HG03175 (cell line): ENCODE results near the gene EDN1.
"Not testable (repeated sequence)": the region's sequence is repeated elsewhere in the genome, so short reads cannot be mapped to it uniquely, and the experiment has no call there.

Source experiments
- ATAC-seq: cut with Tn5 transposase; IDR thresholded peaks from one replicate; pipeline ENCODE4 v1.9.1; 2021; ENCODE audit warnings: mild to moderate bottlenecking, moderate library complexity; ENCODE audit not compliant: unreplicated experiment

The EDN1 gene

GRCh38 chr6:12320074-12320473, 29.9 kb downstream of the EDN1 start:
- not testable (repeated sequence) for ATAC-seq

GRCh38 chr6:12324099-12324498, 33.9 kb downstream of the EDN1 start:
- ATAC-seq = no peak

- no peak for ATAC-seq
These were observed 34.6 kb downstream of the EDN1 start for GRCh38 chr6:12324748-12325147.

GRCh38 chr6:12325872-12326271, 35.7 kb downstream of the EDN1 start:
- ATAC-seq = no peak

GRCh38 chr6:12327391-12327790, 37.2 kb downstream of the EDN1 start:
- no peak for ATAC-seq

- no peak for ATAC-seq
These were observed 37.8 kb downstream of the EDN1 start for GRCh38 chr6:12327988-12328387.

GRCh38 chr6:12328701-12329100, 38.5 kb downstream of the EDN1 start:
- no peak for ATAC-seq

GRCh38 chr6:12331474-12331873, 41.3 kb downstream of the EDN1 start:
- ATAC-seq = no peak

- no peak for ATAC-seq
These were observed 42.0 kb downstream of the EDN1 start for GRCh38 chr6:12331951-12332749.

GRCh38 chr6:12332750-12333079, 42.6 kb downstream of the EDN1 start:
- not testable (repeated sequence) for ATAC-seq

- no peak for ATAC-seq
These were observed 43.0 kb downstream of the EDN1 start for GRCh38 chr6:12333128-12333527.

GRCh38 chr6:12334526-12335130, 44.5 kb downstream of the EDN1 start:
- ATAC-seq = no peak

GRCh38 chr6:12335131-12335527, 45.0 kb downstream of the EDN1 start:
- peak; percentile 39 for ATAC-seq

GRCh38 chr6:12335717-12336116, 45.6 kb downstream of the EDN1 start:
- no peak for ATAC-seq

GRCh38 chr6:12336121-12336971, 46.2 kb downstream of the EDN1 start:
- ATAC-seq = no peak

GRCh38 chr6:12339022-12339421, 48.9 kb downstream of the EDN1 start:
- no peak for ATAC-seq

GRCh38 chr6:12339808-12340487, 49.8 kb downstream of the EDN1 start:
- ATAC-seq = no peak

GRCh38 chr6:12340488-12340818, 50.3 kb downstream of the EDN1 start:
- no peak for ATAC-seq

GRCh38 chr6:12342664-12343063, 52.5 kb downstream of the EDN1 start:
- ATAC-seq = no peak

GRCh38 chr6:12343122-12343439, 52.9 kb downstream of the EDN1 start:
- no peak for ATAC-seq

- no peak for ATAC-seq
These were observed 53.4 kb downstream of the EDN1 start for GRCh38 chr6:12343440-12344162.
